ENCODE measurements around the gene ALPI. TPM values are rescaled to one million over a fixed set of nuclear protein-coding genes. Genes with fewer than 3 reads are reported as not detected.
"Not testable (repeated sequence)": the region's sequence is repeated elsewhere in the genome, so short reads cannot be mapped to it uniquely, and the experiment has no call there.

The ALPI gene
- polyA plus RNA-seq, 3 donors: 0.06 to 0.24 (median 0.10) TPM

DNA sequence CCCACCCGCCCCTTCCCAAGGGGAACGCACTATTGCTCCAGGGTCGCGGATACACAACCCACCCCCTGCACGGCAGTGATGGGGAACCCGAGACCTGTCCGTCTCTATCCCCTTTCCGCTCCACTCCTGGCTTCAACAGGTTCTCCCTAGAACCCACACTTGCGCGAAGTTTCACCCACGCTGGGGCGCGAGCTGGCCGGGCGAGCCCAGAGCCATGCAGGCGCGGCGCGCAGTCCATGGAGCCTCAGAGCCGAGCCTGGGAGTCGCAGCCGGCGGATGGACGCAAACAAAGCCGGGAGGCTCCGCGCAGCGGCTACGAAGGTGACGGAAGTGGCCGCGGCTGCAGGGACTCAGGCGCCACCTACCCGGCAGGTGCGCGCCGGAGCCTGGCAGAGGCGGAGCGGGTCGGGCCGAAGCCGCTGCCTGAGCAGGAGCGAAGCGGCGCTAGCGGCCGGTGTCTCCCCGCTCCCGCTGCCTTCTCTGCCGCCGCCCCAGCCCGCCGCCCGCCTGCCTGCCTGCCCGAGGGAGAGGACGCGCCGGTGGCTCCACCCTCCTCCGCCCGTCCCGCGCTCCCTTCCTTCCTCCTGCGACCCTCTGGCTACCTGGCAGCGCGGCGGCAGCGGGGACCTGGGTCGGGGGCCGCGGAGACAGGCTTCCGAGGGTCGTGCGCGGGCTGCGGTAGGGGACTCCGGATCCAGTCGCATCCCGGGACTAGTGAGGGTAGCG lies 35.3 kb upstream of the ALPI start:
- no peak for DNase-seq

GRCh38 chr2:232421189-232421785 lies 34.7 kb upstream of the ALPI start:
- DNase-seq: no peak

GRCh38 chr2:232422051-232422450 lies 33.9 kb upstream of the ALPI start:
- DNase-seq: no peak

DNA sequence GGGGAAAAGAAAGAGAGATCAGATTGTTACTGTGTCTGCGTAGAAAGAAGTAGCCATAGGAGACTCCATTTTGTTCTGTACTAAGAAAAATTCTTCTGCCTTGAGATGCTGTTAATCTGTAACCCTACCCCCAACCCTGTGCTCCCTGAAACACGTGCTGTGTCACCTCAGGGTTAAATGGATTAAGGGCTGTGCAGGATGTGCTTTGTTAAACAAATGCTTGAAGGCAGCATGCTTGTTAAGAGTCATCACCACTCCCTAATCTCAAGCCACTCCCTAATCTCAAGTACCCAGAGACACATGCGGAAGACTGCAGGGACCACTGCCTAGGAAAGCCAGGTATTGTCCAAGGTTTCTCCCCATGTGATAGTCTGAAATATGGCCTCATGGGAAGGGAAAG lies 33.0 kb upstream of the ALPI start:
- DNase-seq: not testable (repeated sequence)

GRCh38 chr2:232423407-232423806 lies 32.5 kb upstream of the ALPI start:
- DNase-seq: not testable (repeated sequence)

- no peak for DNase-seq
These were observed 24.0 kb upstream of the ALPI start for GRCh38 chr2:232431705-232432590.

- DNase-seq: no peak
These were observed 23.3 kb upstream of the ALPI start for GRCh38 chr2:232432598-232433184.

DNA sequence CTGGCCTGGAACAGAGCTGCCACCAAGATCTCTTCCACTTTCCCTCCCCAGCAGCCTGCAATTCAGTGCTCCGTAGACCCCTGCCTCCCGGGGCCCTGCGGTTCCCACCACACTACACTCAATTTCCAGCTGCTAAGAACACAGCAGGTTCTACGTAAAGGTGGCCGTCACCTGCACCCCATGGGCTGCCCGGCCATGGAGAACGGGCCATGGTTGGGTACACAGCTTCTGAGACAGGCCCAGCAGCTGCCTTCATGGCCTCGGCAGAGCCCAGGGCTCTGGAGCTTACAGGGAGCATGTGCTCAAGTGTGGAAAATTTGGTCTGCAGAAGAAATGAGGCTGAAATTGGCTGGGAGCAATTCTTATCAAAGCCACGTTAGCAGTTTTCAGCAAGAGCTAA lies 22.3 kb upstream of the ALPI start:
- DNase-seq: not testable (repeated sequence)

DNA sequence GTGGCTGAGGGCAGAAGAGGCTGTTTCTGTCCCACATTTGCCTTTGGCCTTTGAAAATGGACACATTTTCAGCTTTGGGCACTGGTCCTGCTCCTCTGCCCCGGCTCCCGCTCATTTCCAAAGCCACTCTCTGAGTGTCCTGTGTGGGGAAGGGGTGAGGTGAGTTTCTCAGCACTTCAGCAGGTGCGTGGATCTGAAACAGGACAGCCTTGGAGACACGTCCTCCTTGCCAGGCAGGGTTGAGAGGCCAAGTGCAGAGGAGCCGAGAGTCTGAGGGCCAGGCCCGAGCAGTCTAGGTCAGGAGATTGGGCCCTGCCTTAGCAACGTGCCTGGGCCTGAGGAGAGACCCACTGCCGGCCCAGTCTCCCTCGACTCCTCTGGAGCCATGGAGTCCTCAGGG lies 21.9 kb upstream of the ALPI start:
- DNase-seq: no peak

GRCh38 chr2:232434563-232435374 lies 21.2 kb upstream of the ALPI start:
- DNase-seq: no peak

DNA sequence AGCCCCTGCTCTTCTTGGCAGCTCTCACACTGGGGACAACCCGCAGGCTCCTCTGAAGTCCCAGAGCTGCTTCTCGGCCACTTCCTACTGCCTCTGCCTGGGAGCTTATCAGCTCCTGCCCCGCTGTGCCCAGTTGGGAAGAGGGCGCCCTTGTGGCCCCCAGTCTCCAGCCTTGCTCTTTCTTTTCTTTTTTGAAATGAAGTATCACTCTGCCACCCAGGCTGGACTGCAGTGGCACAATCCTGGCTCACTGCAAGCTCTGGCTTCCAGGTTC lies 20.6 kb upstream of the ALPI start:
- DNase-seq: no peak

GRCh38 chr2:232435805-232436204 lies 20.1 kb upstream of the ALPI start:
- DNase-seq: no peak

DNA sequence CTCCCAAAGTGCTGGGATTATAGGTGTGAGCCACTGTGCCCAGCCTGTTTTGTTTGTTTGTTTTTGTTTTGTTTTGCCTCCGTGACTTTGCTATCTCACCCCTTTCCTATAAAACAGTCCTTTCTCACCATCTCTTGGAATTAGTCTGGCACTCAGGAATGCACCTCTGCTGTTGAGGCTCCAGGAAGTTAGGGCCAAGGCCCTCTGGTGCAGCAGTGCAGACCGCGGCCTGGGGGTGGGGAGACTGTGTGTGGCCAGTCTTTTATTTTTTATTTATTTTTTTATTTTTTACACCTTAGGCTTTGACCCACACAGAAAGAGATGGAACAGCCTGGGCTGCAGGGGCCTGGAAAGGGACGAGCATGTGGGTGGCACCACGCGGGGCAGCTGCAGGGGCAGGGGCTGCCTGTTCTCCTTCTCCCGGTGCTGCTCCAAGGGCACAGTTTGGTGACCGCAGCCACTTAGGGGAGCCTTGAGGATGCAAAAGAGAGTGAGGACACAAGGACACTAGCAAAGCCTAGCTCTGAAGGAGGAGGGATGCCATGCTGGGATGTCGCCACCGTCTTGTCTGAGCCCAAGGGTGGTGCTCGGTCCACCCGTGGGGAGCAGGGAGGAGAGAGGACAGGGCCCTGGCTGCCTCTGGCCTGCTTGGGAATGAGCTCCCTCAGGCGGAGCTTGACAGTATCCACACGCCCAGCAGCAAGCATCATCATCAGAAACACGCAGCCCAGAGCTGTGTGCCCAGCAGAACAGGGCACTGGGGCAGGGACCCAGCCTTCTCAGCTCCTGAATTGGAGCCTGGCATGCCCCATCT lies 19.4 kb upstream of the ALPI start:
- DNase-seq: no peak

DNA sequence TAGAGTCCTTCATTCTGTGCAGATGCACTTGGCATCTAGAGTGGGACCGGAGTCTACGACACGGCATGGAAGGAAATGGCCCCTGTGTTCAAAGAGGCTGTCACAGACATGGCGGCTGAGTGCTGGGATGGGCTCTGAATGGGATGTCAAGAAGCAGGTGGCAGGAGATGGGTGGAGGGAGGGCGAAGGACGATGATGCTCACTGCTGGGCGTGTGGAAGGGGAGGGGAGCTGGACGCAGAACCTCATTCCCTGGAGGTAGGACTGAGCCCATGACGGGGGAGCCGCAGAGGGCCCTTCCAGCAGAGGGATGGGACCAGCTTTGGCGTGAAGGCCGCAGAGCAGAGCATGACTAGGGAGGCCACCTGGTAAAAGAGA lies 18.8 kb upstream of the ALPI start:
- no peak for DNase-seq

- no peak for DNase-seq
These were observed 17.9 kb upstream of the ALPI start for GRCh38 chr2:232438091-232438490.

GRCh38 chr2:232438951-232439757 lies 16.8 kb upstream of the ALPI start:
- DNase-seq: no peak

GRCh38 chr2:232439758-232440135 lies 16.2 kb upstream of the ALPI start:
- no peak for DNase-seq

DNA sequence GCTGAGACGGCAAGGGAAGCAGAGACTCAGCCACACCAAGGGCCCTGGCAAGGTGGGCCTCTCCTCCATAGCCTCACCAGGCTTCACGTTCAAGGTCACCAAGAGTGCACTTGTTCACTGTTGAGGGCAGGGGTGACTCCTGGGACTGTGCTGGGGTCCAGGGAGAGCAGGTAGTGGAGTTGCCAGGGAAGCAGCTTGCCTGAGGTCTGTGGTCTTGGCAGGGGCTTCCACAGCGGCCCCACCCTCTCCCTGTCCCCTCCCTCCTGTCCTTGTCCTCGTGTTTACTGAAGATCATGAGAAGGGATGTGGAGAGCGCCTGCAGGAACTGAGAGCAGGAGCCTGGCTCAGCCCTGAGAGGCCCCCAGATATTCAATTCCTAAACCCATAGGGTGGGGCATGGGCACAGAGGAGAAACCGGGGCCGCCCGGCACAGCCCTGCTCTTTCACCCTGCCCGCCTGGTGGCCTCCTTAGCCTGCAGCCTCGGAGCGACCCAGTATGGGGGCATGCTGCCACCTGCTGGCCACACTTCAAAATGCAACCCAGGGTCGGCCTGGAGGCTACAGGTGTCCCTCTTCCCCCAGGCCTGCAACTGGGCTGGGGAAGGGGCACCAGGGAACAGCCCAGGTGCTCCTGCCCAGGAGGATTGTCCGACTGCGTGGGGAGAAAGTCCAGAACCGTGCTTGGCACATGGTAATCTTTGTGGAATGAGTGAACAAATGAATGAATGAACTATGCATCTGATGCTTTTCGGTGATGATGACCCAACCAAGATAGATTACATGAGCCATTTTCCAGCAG lies 15.5 kb upstream of the ALPI start:
- DNase-seq: not testable (repeated sequence)

DNA sequence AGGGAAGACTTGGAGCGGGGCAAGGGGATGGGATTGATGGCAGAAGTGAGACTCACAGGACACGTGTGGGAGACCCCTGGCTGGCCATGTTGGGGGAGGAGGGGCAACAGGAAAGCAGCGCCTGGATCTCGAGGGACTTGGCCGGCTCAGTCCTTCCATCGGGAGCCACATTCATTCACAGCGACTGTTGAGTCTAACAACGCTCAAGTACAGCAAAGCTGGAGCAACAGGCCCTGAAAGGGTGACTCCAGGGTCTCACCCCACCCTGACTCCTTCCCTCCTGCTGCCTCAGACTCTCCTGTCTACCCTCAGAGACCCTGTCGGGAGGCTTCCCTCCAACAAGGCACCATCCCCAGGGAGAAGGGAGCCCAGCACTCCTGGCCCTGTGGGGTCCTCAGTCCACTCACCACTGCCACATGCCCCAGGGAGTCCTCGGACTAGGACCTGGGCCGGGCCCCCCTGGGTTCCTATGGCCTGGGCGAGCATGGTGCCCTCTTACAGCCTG lies 14.8 kb upstream of the ALPI start:
- DNase-seq: no peak
